Globus pallidus (tissue), 1 donor: Measurements from ENCODE around the gene CCDC80.
A peak's percentile ranks its signal among the peaks of the same experiment; 100 is the strongest.

Experiments
- DNase-seq: peaks from one replicate; pipeline ENCODE4 v3.0.0-alpha.2; 2015; ENCODE audit warnings: low spot score

Gene CCDC80

DNA sequence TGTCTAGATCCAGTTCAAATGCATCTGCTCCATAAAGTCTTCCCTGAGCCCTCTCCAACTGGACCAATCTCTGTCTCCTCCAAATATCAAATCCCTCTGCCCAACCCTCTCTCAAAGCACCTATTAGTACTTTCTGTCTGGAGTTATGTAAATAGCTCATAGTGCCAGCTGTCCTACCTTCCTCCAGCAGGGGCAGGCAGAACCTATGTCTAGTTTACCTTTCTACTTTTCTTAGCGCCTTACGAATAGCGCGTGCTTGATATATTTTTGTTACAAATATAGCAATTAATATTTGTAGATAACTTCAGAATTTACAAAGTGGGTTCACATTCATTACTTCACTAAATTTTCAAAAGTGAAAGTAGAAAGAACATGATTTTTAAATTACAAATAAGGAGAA, 14.0 kb upstream of the CCDC80 start:
- no peak for DNase-seq

GRCh38 chr3:112654492-112654891, 13.5 kb upstream of the CCDC80 start:
- DNase-seq: no peak

GRCh38 chr3:112653881-112654300, 12.9 kb upstream of the CCDC80 start:
- no peak for DNase-seq

DNA sequence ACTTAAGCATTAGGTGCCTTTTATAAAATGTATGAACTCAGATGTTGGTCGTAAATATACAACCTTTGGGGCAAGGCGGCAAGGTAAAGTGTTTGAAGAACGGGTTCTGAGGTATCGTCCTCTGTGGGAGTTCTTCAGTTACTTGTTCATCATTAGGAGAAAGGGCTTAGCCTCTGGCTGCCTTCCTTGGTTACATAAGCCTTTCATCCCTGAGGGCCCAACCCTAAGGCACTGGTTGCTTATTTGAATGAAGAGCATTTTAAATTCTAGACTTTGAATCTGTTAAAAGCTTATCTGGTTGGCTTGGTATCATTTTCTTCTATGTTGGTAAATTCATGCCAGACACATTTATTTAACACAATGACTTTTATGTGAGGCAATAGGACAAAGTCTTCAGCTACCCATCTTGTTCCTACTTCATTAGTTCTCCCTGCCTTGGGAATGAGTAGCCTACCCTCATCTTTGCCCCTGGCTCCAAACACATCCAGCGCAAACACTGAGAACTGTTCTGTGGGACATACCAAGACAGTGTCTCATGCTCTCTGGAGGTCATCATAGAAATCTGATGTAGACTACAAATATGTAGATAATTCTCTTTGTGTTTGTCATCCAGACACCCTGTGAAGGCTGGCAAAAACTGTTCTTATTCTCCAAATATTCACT, 12.4 kb upstream of the CCDC80 start:
- DNase-seq: no peak

DNA sequence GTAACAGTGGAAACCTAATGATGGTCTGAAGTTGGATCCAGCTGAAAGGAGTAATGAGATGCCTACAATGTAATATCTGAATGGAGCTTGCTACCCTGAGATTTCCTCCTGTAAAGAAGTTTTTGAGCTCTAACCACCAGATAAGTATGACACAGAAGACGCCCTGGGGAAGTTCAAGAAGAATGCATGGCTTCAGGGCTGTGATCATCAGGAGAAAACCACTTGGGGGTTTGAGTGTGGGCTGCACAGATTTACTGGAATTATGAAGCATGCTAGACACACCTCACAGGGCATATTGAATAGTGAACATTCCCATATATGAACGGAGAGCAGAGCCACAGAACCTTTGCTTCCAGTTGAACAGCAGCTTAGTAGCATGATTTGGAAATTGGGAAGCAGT, 10.6 kb upstream of the CCDC80 start:
- DNase-seq: no peak

GRCh38 chr3:112651071-112651470, 10.1 kb upstream of the CCDC80 start:
- no peak for DNase-seq

DNA sequence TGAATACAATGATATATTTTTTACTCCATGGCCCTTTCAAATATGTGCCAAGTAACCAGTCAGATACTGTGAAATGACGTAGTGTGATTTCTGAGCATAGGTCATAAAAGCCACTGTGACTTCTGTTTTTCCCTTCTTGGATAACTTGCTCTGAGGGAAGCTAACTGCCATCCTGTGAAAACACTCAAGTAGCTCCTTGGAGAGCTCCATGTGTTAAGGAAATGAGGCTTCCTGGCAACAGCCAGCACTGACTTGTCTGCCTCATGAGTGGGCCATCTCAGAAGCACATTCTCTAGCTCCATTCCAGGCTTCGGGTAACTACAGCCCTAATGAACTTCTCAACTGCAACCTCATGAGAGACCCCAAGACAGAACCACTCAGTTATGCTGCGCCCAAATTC, 9.5 kb upstream of the CCDC80 start:
- DNase-seq: no peak

GRCh38 chr3:112649478-112649735, 8.5 kb upstream of the CCDC80 start:
- no peak for DNase-seq

GRCh38 chr3:112647122-112647521, 6.2 kb upstream of the CCDC80 start:
- DNase-seq: no peak

GRCh38 chr3:112646623-112647022, 5.7 kb upstream of the CCDC80 start:
- no peak for DNase-seq

DNA sequence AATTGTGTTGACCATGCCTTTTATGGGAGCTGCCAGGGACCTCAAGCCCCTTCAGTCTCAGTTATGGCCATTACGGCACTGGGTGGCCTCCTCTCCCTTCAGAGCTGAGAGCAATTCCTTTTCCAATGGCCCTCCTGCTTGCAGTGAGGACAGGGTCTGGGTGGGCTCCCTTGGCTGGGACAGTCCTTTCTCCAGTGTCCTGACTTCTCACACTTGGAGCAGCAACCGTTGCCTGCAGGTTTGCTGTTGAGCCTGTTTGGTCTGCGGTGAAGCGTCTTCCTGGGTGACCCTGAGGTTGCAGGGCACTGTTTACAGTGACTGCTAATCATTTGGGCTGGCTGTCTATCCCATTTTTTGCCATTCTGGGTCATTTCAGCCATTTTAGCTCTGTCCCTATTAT, 3.5 kb upstream of the CCDC80 start:
- no peak for DNase-seq

- no peak for DNase-seq
These were observed 2.8 kb upstream of the CCDC80 start for GRCh38 chr3:112643621-112644240.

- peak; percentile 73 for DNase-seq
These were observed 2.1 kb upstream of the CCDC80 start for GRCh38 chr3:112642912-112643506.

DNA sequence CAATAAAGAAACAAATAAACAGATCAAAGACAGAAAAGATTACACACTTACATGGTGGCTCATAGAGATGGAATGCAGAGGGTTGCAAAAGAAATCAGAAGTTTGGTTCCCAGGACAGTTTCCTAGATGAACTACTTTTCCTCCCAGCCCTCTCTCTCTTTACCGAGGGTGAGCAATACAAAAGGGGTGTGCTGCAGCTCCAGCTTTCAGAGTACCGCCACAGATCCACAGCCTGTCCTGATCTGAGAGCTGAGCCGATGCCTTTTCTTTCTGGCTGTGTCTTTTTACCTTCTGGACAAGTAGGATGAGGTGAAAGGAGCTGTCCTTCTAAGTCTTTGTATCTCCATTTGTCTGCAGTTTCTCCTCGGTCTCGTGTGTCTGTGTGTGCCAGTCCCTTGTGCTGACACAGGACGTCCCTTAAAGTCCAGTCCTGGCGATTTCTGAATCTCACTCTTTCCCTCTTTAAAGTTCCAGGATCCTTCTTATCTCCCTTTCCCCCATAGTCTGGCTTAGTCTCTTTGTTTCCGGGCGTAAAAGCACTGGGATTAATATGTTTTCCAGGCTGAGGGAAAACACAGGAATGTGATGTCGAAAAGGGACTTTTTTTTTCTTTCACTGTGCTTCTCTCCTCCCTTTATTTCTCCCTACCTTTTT, 540 bp downstream of the CCDC80 start:
- no peak for DNase-seq

DNA sequence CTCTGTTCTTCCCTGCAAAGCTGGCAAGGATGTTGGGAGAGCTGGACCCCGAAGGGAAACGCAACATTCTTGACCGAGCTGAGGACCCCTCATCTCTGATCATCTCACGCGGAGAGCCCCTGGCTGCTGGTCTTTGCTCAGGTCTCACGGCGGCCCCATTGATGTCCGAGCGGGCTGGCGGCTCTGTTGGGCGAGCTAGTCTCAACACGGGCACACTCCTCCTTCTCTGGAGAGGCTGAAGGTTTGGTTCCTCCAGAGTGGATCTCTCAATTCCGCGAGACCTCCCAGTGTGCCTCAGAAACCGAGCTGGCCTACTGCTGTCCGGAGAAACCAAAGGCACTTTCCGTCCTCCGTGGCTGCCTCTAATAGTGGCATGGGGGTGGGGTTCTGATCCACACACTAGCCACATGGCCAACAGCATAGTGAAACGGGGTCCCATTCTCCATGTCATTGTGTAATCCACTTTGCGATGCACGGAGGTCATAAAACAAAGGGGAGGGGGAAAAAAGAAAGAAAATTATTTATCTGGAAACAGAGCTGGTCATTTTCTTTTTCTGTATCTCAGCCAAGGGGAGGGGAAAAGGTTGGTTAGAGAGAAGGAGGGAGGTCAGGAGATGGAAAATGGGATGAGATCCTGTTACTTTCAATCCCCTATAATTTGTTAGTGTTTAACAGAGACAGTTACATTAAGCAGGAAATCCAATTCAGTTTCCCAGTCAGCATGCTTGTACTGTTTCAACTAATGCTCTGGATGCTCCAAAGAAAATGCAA, 1.3 kb downstream of the CCDC80 start:
- no peak for DNase-seq

- DNase-seq: peak; percentile 41
These were observed 2.5 kb downstream of the CCDC80 start for GRCh38 chr3:112638327-112639020.

DNA sequence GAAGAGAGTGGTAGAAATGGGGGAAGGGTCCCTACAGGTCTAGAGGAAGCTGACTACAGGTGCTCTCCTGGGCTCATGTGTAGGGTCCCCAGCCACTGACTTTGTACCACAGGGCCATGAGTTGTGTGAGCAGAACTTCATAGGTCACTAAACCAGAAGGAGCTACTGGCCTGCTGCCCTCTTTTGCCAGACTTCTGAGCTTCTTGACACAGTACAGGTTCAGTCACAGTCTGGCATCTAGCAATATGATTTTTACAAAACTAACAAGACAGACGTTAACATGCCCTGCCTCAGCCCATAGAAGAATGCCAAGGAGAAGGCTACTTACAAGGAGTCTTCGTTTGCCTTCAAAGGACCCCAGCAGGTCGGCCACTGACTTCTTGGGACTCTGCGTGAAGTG, 3.2 kb downstream of the CCDC80 start:
- DNase-seq: no peak

GRCh38 chr3:112635674-112636073, 5.3 kb downstream of the CCDC80 start:
- DNase-seq: no peak

GRCh38 chr3:112634786-112635541, 6.0 kb downstream of the CCDC80 start:
- DNase-seq: no peak

- DNase-seq: no peak
These were observed 7.2 kb downstream of the CCDC80 start for GRCh38 chr3:112633757-112634156.

DNA sequence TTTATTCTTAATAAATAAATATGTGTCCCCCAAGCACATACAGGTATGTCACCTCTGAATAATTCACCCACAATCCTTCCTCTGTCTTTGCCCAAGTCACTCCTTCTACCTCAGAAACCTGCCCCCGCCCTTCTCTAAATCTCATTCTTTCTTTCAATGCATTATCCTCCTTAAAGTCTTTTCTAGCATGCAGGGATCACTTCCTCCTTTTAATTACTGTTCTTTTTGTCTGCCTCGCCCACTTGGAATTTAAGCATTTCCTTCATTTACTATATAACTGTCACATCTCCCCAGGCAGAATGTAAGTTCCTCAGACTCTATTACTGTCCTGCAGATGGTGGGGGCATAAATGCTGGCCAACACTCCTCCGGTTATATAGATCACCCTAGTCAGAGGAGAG, 7.8 kb downstream of the CCDC80 start:
- DNase-seq: no peak
